HPDE6-E6E7 (cell line): ENCODE measurements around the gene CFAP92.
"Not testable (repeated sequence)": the region's sequence is repeated elsewhere in the genome, so short reads cannot be mapped to it uniquely, and the experiment has no call there.

Experiments
- DNase-seq: peaks from one replicate; pipeline ENCODE4 v3.0.0; 2011; ENCODE audit warnings: missing footprints; ENCODE audit errors: extremely low spot score

Gene CFAP92

DNA sequence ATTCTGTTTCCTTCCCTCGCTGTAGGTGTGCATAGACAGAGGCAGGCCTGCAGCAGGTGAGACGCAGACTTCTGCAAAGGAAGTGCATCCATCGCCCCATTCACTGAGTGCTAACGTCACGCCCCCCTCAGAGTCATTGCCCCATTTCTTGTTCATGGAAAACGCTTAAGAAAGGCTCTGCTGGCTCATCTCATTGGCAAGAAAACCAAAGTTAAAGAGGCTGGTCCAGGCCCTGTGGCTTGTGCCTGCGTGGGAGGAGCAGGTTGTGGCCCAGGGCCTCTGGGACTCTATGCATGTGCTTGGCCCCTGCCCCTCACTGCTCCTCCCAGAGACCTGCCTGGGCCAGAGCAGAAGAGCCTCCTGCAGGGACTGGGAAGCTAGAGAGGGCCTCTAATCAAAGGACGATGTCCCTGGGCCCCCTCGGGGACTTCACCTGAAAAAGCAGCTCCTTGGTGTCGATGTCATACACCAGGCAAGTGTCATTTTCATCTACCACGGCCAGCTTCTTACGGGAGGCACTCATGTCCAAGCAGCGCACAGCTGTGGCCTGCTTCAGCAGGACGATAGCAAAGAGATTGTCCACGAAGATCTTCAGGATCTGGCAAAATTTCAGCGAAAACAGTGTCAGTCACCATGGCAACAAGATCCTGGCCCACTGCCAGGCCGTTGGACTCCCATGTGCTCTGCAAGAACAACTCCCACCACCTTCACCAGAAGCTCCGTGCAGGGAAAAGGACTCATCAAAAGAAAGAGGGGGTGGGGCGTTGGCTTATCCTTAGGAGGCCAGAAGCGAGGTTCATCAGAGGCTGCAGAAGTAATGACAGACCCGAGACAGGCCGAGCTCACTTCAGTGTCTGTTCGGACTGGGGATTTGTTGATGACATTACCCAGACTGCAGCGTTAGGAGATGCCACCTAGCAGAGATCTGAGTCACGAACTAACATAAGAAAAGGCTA is 128.7 kb downstream of the CFAP92 start:
- not testable (repeated sequence) for DNase-seq

GRCh38 chr3:128864351-128864811 is 129.5 kb downstream of the CFAP92 start:
- no peak for DNase-seq

- DNase-seq: no peak
Observed at GRCh38 chr3:128863560-128863959, 130.3 kb downstream of the CFAP92 start.

DNA sequence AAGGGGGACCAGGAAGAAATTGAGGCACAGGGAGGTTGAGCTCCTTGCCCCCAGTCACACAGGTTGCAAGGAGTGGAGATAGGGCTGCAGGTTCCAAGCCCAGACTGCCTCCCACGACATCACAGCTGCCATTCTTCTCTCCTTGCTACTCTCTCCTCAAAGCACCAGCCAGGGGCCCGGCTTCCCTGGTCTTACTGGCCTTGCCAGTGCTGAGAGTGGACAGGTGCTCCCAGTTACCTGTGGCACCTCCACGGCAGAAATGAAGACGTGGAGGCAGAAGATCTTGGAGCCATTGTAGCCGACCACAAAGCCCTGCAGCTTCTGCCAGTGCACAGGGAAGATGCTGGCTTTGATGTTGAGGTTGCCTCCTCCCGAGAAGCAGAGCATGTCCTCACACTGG is 132.4 kb downstream of the CFAP92 start:
- DNase-seq: no peak
